ENCODE results near the gene HPN. TPM values are rescaled to one million over a fixed set of nuclear protein-coding genes. Genes with fewer than 3 reads are reported as not detected.
A peak's percentile ranks its signal among the peaks of the same experiment; 100 is the strongest.
"Not testable (repeated sequence)": the region's sequence is repeated elsewhere in the genome, so short reads cannot be mapped to it uniquely, and the experiment has no call there.

Gene HPN
- total and polyA plus RNA-seq, 9 donors: 0.42 to 21.1 (median 2.9) TPM; not detected in 1

DNA sequence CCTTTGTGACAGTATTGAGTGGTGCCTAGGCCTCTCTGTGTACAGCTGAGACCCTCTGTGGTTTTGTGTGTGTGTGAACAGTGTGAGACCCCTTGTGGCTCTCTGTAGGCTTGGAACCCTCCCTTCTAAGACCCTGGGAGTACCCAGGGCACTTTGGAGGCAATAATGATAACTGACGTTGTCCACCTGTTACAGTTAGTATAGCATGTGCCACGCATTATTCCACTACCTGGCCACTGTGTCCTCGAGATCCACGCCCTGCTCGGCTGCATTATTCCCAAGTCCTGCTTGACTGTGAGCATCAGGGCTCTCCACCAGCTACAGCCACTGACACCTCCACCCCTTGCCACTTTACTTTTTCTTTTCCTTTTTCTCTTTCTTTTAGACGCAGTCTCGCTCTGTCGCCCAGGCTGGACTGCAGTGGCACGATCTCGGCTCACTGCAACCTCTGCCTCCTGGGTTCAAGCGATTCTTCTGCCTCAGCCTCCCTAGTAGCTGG, 39.4 kb upstream of the HPN start:
- Histone ChIP-seq H3K36me3 (no peaks in the 10 kb centered on the region), H3K4me3 (no peak overlapping the region), H3K27me3 (no peaks in the 10 kb centered on the region), H3K4me1 (ENCODE audit: insufficient read depth) (peaks cover 19% of the 10 kb centered on the region), H3K9me3 (no peaks in the 10 kb centered on the region), H3K27ac (peak overlapping the region in 1 of 2 donors; percentile 24)
- WGBS, 3 donors: 74 to 85% (median 81%) methylated on average over 11 of the region's 11 CpGs
- DNase-seq: no peak
- TF ChIP-seq POLR2A (IDR thresholded peaks at IDR 0.05) (no peak), EP300 (IDR thresholded peaks at IDR 0.05) (no peak)
- TF ChIP-seq, protein P1, sequence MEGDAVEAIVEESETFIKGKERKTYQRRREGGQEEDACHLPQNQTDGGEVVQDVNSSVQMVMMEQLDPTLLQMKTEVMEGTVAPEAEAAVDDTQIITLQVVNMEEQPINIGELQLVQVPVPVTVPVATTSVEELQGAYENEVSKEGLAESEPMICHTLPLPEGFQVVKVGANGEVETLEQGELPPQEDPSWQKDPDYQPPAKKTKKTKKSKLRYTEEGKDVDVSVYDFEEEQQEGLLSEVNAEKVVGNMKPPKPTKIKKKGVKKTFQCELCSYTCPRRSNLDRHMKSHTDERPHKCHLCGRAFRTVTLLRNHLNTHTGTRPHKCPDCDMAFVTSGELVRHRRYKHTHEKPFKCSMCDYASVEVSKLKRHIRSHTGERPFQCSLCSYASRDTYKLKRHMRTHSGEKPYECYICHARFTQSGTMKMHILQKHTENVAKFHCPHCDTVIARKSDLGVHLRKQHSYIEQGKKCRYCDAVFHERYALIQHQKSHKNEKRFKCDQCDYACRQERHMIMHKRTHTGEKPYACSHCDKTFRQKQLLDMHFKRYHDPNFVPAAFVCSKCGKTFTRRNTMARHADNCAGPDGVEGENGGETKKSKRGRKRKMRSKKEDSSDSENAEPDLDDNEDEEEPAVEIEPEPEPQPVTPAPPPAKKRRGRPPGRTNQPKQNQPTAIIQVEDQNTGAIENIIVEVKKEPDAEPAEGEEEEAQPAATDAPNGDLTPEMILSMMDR (IDR thresholded peaks at IDR 0.05): no peak
- intact Hi-C loops (cut with DNase I): no loop called here

DNA sequence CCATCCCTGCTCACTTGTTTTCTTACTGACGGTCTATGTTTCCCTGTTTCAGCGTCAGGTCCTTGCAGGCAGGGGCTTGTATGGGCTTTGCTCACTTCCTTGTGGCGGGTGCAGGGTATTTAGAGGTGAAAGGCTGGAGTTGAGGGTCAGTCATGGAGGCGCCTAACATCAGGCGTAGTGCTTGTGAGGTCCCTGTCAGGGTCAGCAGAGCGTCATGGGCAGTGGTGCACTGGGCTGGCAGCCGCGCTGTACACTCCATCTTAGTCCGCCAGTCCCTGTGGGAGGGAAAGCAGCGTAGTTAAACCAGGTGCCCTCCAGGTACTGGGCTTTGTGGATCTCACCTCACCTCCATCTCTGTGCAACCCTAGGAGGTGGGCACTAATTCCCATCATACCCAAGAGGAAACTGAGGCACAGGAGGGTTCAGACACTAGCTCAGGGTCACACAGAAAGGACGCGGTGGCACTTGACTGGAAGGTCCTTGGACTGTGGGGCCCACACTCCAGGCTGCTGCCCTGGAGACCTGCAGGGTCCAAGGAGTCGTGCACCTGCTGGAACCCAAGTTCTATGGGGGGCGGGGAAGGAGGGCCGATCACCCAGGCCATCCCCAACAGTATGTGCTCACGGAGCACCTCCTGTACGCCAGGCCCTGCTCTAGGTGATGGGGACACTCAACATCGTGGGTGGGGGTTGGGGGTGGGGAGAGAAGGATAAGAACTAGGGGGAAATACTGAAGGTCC, 36.8 kb upstream of the HPN start:
- intact Hi-C loops (cut with DNase I): no loop called here
- Histone ChIP-seq H3K4me1 (ENCODE audit: insufficient read depth) (peaks cover 11% of the 10 kb centered on the region), H3K4me3 (no peak overlapping the region), H3K27me3 (no peaks in the 10 kb centered on the region), H3K27ac (no peak overlapping the region), H3K9me3 (no peaks in the 10 kb centered on the region), H3K36me3 (no peaks in the 10 kb centered on the region)
- no peak for DNase-seq
- 83 to 84% (median 83%) methylated on average over 18 of the region's 18 CpGs for WGBS, 3 donors
- TF ChIP-seq, protein P1 (IDR thresholded peaks at IDR 0.05): no peak
- TF ChIP-seq EP300 (IDR thresholded peaks at IDR 0.05): no peak
- TF ChIP-seq POLR2A (IDR thresholded peaks at IDR 0.05): no peak

DNA sequence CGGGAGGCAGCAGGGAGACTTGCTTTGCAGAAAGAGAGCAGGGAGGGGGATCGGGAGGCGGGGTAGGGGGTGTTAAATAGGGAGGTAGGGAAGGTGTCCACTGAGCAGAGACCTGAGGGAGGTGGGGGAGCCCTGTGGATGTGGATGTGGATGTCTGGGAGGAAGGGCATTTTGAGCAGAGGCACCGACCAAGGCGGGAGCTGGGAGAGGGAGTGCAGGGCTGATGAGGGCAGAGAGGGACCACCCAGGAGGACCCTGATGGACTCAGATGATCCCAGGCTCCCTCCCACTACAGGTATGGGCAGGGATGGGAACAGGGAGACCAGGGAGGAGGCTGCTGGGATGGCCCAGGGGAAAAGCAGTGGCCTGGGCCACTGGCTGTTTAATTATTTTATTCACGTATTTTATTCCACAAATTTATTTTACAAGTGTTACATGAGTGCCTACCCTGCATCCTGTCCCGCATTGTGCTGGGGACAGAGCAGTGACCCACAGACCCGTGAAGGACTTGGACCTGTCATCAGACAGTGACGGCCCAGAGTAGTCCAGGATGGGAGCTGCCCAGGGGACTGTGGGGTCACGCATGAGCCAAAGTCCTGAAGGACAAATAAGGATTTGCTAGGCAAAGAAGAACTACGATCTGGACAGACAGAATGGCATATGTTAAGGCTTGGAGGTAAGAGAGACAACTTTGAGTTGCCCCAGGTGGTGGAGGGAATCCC, 36.1 kb upstream of the HPN start:
- H3K36me3 ChIP-seq: no peaks in the 10 kb centered on the region
- peak in 1 of 5 donors; percentile 11 for DNase-seq
- peaks cover 11% of the 10 kb centered on the region for H3K4me1 ChIP-seq (ENCODE audit: insufficient read depth)
- intact Hi-C loops (cut with DNase I): no loop called here
- no peaks in the 10 kb centered on the region for H3K27me3 ChIP-seq
- H3K9me3 ChIP-seq: no peaks in the 10 kb centered on the region
- no peak overlapping the region for H3K4me3 ChIP-seq
- H3K27ac ChIP-seq: no peak overlapping the region
- 76 to 80% (median 78%) methylated on average over 11 of the region's 11 CpGs for WGBS, 3 donors
- TF ChIP-seq, protein P1 (IDR thresholded peaks at IDR 0.05): no peak
- no peak for TF ChIP-seq POLR2A (IDR thresholded peaks at IDR 0.05)
- no peak for TF ChIP-seq EP300 (IDR thresholded peaks at IDR 0.05)

DNA sequence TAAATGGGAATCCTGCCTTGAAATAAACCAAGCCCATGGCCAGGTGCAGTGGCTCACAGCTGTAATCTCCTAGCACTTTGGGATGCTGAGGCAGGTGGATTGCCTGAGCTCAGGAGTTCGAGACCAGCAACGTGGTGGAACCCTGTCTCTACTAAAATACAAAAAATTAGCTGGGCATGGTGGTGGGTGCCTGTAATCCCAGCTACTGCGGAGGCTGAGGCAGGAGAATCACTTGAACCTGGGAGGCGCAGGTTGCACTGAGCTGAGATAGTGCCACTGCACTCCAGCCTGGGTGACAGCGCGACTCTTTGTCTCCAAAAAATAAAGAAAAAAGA, 35.5 kb upstream of the HPN start:
- H3K4me3 ChIP-seq; H3K36me3 ChIP-seq; DNase-seq; H3K27me3 ChIP-seq; H3K9me3 ChIP-seq; H3K27ac ChIP-seq; intact Hi-C loops (cut with DNase I): not testable (repeated sequence)
- H3K4me1 ChIP-seq (ENCODE audit: insufficient read depth): peaks cover 11% of the 10 kb centered on the region
- WGBS, 3 donors: 87 to 89% (median 88%) methylated on average over 6 of the region's 6 CpGs
